Measurements from ENCODE around the gene HLA-DQA1.
A peak's percentile ranks its signal among the peaks of the same experiment; 100 is the strongest.

Gene HLA-DQA1

GRCh38 chr6:32603888-32604287 lies 33.3 kb upstream of the HLA-DQA1 start:
- peak overlapping the region; percentile 70 for H2AFZ ChIP-seq (ENCODE audit: low read length)
- H3F3A ChIP-seq (ENCODE audit: low read depth), result no peaks in the 10 kb centered on the region
- no peaks in the 10 kb centered on the region for H3K9me2 ChIP-seq (replicated peaks; ENCODE audit: low read depth, low read length)
- no peaks in the 10 kb centered on the region for H3K9me3 ChIP-seq (ENCODE audit: insufficient read depth, low read depth, low read length)
- H3K27me3 ChIP-seq (ENCODE audit: insufficient read depth, low read length, poor library complexity, severe bottlenecking), result peaks cover 20% of the 10 kb centered on the region
- H3K4me2 ChIP-seq (ENCODE audit: low read depth, low read length, poor library complexity, severe bottlenecking), result peak overlapping the region; percentile 46
- H3K4me3 ChIP-seq (ENCODE audit: low read length, poor library complexity, severe bottlenecking), result no peak overlapping the region
- no peaks in the 10 kb centered on the region for H4K20me1 ChIP-seq (ENCODE audit: insufficient read depth, low read length, poor library complexity, severe bottlenecking)
- H3K79me2 ChIP-seq (ENCODE audit: insufficient read depth, low read length), result no peaks in the 10 kb centered on the region
- H3K36me3 ChIP-seq (ENCODE audit: insufficient read depth, low read length), result no peaks in the 10 kb centered on the region
- H3K9ac ChIP-seq (ENCODE audit: low read depth, low read length, poor library complexity, severe bottlenecking), result no peak overlapping the region
- TF ChIP-seq, protein P1, sequence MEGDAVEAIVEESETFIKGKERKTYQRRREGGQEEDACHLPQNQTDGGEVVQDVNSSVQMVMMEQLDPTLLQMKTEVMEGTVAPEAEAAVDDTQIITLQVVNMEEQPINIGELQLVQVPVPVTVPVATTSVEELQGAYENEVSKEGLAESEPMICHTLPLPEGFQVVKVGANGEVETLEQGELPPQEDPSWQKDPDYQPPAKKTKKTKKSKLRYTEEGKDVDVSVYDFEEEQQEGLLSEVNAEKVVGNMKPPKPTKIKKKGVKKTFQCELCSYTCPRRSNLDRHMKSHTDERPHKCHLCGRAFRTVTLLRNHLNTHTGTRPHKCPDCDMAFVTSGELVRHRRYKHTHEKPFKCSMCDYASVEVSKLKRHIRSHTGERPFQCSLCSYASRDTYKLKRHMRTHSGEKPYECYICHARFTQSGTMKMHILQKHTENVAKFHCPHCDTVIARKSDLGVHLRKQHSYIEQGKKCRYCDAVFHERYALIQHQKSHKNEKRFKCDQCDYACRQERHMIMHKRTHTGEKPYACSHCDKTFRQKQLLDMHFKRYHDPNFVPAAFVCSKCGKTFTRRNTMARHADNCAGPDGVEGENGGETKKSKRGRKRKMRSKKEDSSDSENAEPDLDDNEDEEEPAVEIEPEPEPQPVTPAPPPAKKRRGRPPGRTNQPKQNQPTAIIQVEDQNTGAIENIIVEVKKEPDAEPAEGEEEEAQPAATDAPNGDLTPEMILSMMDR (conservative IDR thresholded peaks at IDR 0.05; ENCODE audit: low read length), result no peak
- TF ChIP-seq EZH2phosphoT487 (IDR thresholded peaks at IDR 0.05; ENCODE audit: borderline replicate concordance), result no peak
- no peaks in the 10 kb centered on the region for H3K4me1 ChIP-seq (ENCODE audit: insufficient read depth, low read length, poor library complexity, severe bottlenecking)

DNA sequence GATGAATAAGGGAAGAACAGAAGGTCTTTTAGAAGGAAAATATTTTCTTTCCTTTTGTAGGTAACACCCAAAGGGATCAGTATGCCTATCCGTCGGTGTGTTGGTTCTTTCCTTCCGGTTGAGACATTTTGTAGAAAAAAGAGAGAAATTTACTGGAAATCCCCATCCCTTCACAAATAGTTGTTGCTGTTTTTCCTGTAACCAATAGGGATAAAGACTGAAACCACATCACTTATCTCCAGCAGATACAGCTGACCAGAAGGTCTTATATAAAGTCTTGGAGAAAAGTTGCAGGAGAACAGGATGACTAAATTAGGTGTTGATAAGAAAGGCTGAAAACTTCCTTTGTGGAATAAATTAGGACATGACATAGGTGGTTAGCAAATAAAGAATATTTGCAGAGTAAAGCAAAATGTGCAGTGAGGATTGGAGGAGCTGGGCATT lies 32.8 kb upstream of the HLA-DQA1 start:
- Histone ChIP-seq H3K4me1 (ENCODE audit: insufficient read depth, low read length, poor library complexity, severe bottlenecking) (peaks cover under 1% of the 10 kb centered on the region), H3K36me3 (ENCODE audit: insufficient read depth, low read length) (no peaks in the 10 kb centered on the region), H3F3A (ENCODE audit: low read depth) (no peaks in the 10 kb centered on the region), H3K9me3 (ENCODE audit: insufficient read depth, low read depth, low read length) (no peaks in the 10 kb centered on the region), H2AFZ (ENCODE audit: low read length) (peak overlapping the region; percentile 70), H3K4me2 (ENCODE audit: low read depth, low read length, poor library complexity, severe bottlenecking) (peak overlapping the region; percentile 46), H3K4me3 (ENCODE audit: low read length, poor library complexity, severe bottlenecking) (no peak overlapping the region), H3K9me2 (replicated peaks; ENCODE audit: low read depth, low read length) (no peaks in the 10 kb centered on the region), H3K79me2 (ENCODE audit: insufficient read depth, low read length) (no peaks in the 10 kb centered on the region), H3K9ac (ENCODE audit: low read depth, low read length, poor library complexity, severe bottlenecking) (no peak overlapping the region), H4K20me1 (ENCODE audit: insufficient read depth, low read length, poor library complexity, severe bottlenecking) (no peaks in the 10 kb centered on the region), H3K27me3 (ENCODE audit: insufficient read depth, low read length, poor library complexity, severe bottlenecking) (peaks cover 20% of the 10 kb centered on the region)
- TF ChIP-seq EZH2phosphoT487 (IDR thresholded peaks at IDR 0.05; ENCODE audit: borderline replicate concordance), result no peak
- TF ChIP-seq, protein P1 (conservative IDR thresholded peaks at IDR 0.05; ENCODE audit: low read length), result no peak

GRCh38 chr6:32607263-32607987 lies 29.8 kb upstream of the HLA-DQA1 start:
- no peak overlapping the region for H3K4me2 ChIP-seq (ENCODE audit: low read depth, low read length, poor library complexity, severe bottlenecking)
- H3K4me1 ChIP-seq (ENCODE audit: insufficient read depth, low read length, poor library complexity, severe bottlenecking), result peaks cover 3% of the 10 kb centered on the region
- no peaks in the 10 kb centered on the region for H3K9me3 ChIP-seq (ENCODE audit: insufficient read depth, low read depth, low read length)
- no peaks in the 10 kb centered on the region for H3F3A ChIP-seq (ENCODE audit: low read depth)
- H3K27me3 ChIP-seq (ENCODE audit: insufficient read depth, low read length, poor library complexity, severe bottlenecking), result peaks cover 20% of the 10 kb centered on the region
- H3K36me3 ChIP-seq (ENCODE audit: insufficient read depth, low read length), result no peaks in the 10 kb centered on the region
- TF ChIP-seq, protein P1 (conservative IDR thresholded peaks at IDR 0.05; ENCODE audit: low read length), result no peak
- no peak for TF ChIP-seq EZH2phosphoT487 (IDR thresholded peaks at IDR 0.05; ENCODE audit: borderline replicate concordance)
- H4K20me1 ChIP-seq (ENCODE audit: insufficient read depth, low read length, poor library complexity, severe bottlenecking), result no peaks in the 10 kb centered on the region
- no peak overlapping the region for H3K4me3 ChIP-seq (ENCODE audit: low read length, poor library complexity, severe bottlenecking)
- no peaks in the 10 kb centered on the region for H3K79me2 ChIP-seq (ENCODE audit: insufficient read depth, low read length)
- H3K9me2 ChIP-seq (replicated peaks; ENCODE audit: low read depth, low read length), result no peaks in the 10 kb centered on the region
- no peak overlapping the region for H3K9ac ChIP-seq (ENCODE audit: low read depth, low read length, poor library complexity, severe bottlenecking)
- H2AFZ ChIP-seq (ENCODE audit: low read length), result no peak overlapping the region
